DOHH2 (cell line): ENCODE results near the gene RNU5B-1.

Experiments used
- CTCF ChIP-seq: fragments of 200-600 bp; sonication (generic); IDR thresholded peaks from one replicate; pipeline ENCODE4 v1.5.1; 2014; ENCODE audit warnings: antibody characterized with exemption, mild to moderate bottlenecking, low read depth, low read length; ENCODE audit not compliant: poor library complexity, severe bottlenecking
- EZH2phosphoT487 ChIP-seq: fragments of 200-600 bp; sonication (generic); IDR thresholded peaks from 2 replicates; pipeline ENCODE4 v1.6.1; 2017; ENCODE audit warnings: borderline replicate concordance, mild to moderate bottlenecking, antibody characterized with exemption, low read length, moderate library complexity, mixed read lengths

DNA sequence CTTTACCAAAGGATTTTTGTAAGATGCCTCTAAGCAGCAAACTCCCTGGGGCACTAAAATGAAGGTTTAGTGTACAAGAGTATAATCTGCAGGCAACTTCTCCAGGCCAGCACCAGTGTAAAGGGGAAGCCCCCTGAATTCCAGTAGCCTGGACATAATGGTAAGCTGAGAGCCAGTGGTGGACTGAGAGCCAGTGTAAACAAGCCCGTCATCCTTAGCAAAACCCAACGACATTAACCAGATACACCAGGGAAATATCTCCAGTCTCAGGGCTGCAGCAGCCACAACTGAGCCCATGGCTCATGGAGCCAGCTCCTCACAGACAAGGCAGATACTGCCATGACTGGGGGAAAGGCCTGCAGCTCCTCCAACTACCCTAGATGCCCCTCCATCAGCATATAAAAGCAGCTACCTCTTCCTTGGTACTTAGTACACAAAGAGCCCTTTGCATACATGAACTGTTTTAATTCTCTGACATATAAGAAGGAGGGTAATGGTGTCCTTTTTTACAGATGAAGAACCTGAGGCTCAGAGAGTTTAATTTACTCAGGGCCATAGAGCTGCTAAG is 39.5 kb upstream of the RNU5B-1 start:
- TF ChIP-seq EZH2phosphoT487 (no peak), CTCF (no peak)
